ENCODE measurements around the gene TFAP2A.

The TFAP2A gene

GRCh38 chr6:10407674-10408054, 7.2 kb downstream of the TFAP2A start:
- Histone ChIP-seq H3K9me2 (replicated peaks; ENCODE audit: insufficient read depth, low read length) (no peaks in the 10 kb centered on the region), H3K36me3 (ENCODE audit: low read length) (no peaks in the 10 kb centered on the region), H3K9ac (ENCODE audit: low read length) (no peak overlapping the region), H3K27ac (ENCODE audit: low read depth, low read length) (no peak overlapping the region), H2AFZ (ENCODE audit: low read depth, low read length, severe bottlenecking) (no peak overlapping the region), H3K27me3 (ENCODE audit: low read length) (no peaks in the 10 kb centered on the region), H3F3A (ENCODE audit: insufficient read depth) (peaks cover 8% of the 10 kb centered on the region; the same call in 1 of the 2 replicates), H3K4me2 (ENCODE audit: low read depth, low read length, poor library complexity, severe bottlenecking) (no peak overlapping the region), H3K9me3 (ENCODE audit: insufficient read depth, low read length) (no peaks in the 10 kb centered on the region), H3K79me2 (ENCODE audit: insufficient read depth, low read length) (peaks cover 5% of the 10 kb centered on the region; the same call in 1 of the 2 replicates), H4K20me1 (ENCODE audit: low read depth, low read length) (no peaks in the 10 kb centered on the region), H3K4me3 (ENCODE audit: insufficient read depth, low read length, poor library complexity, severe bottlenecking) (no peak overlapping the region)
- TF ChIP-seq CTCF (IDR thresholded peaks at IDR 0.05; ENCODE audit: insufficient read depth, low read length, poor library complexity, severe bottlenecking) (no peak), EZH2phosphoT487 (conservative IDR thresholded peaks at IDR 0.05; ENCODE audit: low read length) (no peak)

- H3K9ac ChIP-seq (ENCODE audit: low read length): no peak overlapping the region
- no peak overlapping the region for H3K4me3 ChIP-seq (ENCODE audit: insufficient read depth, low read length, poor library complexity, severe bottlenecking)
- no peak overlapping the region for H2AFZ ChIP-seq (ENCODE audit: low read depth, low read length, severe bottlenecking)
- no peak overlapping the region for H3K4me2 ChIP-seq (ENCODE audit: low read depth, low read length, poor library complexity, severe bottlenecking)
- H3K27me3 ChIP-seq (ENCODE audit: low read length): no peaks in the 10 kb centered on the region
- no peaks in the 10 kb centered on the region for H4K20me1 ChIP-seq (ENCODE audit: low read depth, low read length)
- H3F3A ChIP-seq (ENCODE audit: insufficient read depth): peaks cover 8% of the 10 kb centered on the region; the same call in 1 of the 2 replicates
- no peaks in the 10 kb centered on the region for H3K36me3 ChIP-seq (ENCODE audit: low read length)
- H3K9me3 ChIP-seq (ENCODE audit: insufficient read depth, low read length): no peaks in the 10 kb centered on the region
- H3K9me2 ChIP-seq (replicated peaks; ENCODE audit: insufficient read depth, low read length): no peaks in the 10 kb centered on the region
- H3K27ac ChIP-seq (ENCODE audit: low read depth, low read length): no peak overlapping the region
- peaks cover 5% of the 10 kb centered on the region; the same call in 1 of the 2 replicates for H3K79me2 ChIP-seq (ENCODE audit: insufficient read depth, low read length)
- TF ChIP-seq CTCF (IDR thresholded peaks at IDR 0.05; ENCODE audit: insufficient read depth, low read length, poor library complexity, severe bottlenecking) (no peak), EZH2phosphoT487 (conservative IDR thresholded peaks at IDR 0.05; ENCODE audit: low read length) (no peak)
These were observed 7.7 kb downstream of the TFAP2A start for GRCh38 chr6:10407018-10407673.

GRCh38 chr6:10406556-10406955, 8.3 kb downstream of the TFAP2A start:
- Histone ChIP-seq H3K9me2 (replicated peaks; ENCODE audit: insufficient read depth, low read length) (no peaks in the 10 kb centered on the region), H3K36me3 (ENCODE audit: low read length) (no peaks in the 10 kb centered on the region), H4K20me1 (ENCODE audit: low read depth, low read length) (no peaks in the 10 kb centered on the region), H3K27me3 (ENCODE audit: low read length) (no peaks in the 10 kb centered on the region), H2AFZ (ENCODE audit: low read depth, low read length, severe bottlenecking) (no peak overlapping the region), H3F3A (ENCODE audit: insufficient read depth) (peaks cover 8% of the 10 kb centered on the region), H3K4me2 (ENCODE audit: low read depth, low read length, poor library complexity, severe bottlenecking) (no peak overlapping the region), H3K4me3 (ENCODE audit: insufficient read depth, low read length, poor library complexity, severe bottlenecking) (no peak overlapping the region), H3K9me3 (ENCODE audit: insufficient read depth, low read length) (no peaks in the 10 kb centered on the region), H3K9ac (ENCODE audit: low read length) (no peak overlapping the region), H3K27ac (ENCODE audit: low read depth, low read length) (no peak overlapping the region), H3K79me2 (ENCODE audit: insufficient read depth, low read length) (peaks cover 5% of the 10 kb centered on the region; the same call in 1 of the 2 replicates)
- TF ChIP-seq CTCF (IDR thresholded peaks at IDR 0.05; ENCODE audit: insufficient read depth, low read length, poor library complexity, severe bottlenecking) (no peak), EZH2phosphoT487 (conservative IDR thresholded peaks at IDR 0.05; ENCODE audit: low read length) (no peak)

Measured in SU-DHL-6 (cell line).